GM12892 (cell line): ENCODE data around the gene MCC.

ENCODE experiments used
- POLR2A ChIP-seq: IDR thresholded peaks from 2 replicates; pipeline ENCODE4 v1.6.1; 2011; ENCODE audit warnings: low read depth, low read length, control low read depth
- POLR2AphosphoS5 ChIP-seq: IDR thresholded peaks from 2 replicates; pipeline ENCODE4 v1.6.1; 2011; ENCODE audit warnings: low read depth, low read length, control low read depth

DNA sequence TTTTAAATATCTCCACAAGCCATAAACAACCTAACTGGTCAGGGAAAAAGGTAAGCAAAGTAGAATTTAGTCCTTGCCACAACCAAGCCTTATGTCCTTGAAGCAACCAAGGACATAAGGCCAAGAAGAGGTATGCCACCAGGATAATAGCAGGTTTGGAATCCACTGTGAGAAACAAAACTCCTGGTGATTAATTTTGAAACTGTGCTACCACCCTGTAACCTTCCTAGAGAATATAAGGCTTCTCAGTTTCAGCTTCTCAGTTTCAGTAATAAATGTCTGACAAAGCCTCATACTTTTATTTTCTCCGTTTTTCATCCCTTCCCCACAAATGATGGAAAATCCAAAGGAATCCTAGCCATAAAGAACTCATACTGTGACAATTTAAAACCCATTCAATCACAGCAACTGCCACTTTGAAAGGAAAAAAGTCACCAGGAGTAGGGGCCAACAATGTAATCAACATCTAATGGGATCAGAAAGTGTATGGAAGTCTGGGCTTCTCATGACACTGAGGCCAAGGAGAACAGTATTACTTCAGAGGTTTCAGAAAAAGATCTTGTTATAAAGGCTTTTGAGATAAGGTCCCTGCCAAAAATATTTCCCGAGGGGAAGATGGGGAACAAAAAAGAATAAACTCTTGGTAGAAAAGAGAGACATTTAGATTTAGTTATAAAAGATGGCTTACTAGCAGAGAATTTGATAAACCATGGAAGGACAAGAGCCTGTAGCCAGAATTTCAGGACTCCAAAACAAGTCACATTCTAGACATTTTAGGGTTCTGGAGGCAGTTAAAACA lies 242.6 kb downstream of the MCC start:
- TF ChIP-seq POLR2A (no peak), POLR2AphosphoS5 (no peak)
